Measurements from ENCODE around the gene FAF2.

DNA sequence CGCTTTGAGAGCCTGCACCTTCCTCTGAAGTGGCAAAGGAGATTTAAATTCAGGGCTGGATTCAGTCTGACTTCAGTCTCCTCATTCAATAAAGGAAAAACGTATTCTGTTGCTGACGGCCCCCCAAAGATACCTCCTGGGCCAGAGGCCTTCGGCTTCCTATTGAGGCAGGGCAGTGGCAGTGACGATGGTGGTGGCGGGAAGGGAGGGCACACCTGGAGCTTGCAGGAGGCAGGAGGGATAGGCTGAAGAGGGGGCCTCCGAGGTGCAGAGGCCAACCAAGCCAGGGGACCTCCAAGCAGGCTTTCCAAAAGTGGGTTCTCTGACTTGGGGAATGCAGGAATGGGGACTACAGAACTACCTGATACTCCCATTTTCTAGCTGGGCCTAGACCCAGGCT, 73.1 kb downstream of the FAF2 start:
- TF ChIP-seq, protein P1, sequence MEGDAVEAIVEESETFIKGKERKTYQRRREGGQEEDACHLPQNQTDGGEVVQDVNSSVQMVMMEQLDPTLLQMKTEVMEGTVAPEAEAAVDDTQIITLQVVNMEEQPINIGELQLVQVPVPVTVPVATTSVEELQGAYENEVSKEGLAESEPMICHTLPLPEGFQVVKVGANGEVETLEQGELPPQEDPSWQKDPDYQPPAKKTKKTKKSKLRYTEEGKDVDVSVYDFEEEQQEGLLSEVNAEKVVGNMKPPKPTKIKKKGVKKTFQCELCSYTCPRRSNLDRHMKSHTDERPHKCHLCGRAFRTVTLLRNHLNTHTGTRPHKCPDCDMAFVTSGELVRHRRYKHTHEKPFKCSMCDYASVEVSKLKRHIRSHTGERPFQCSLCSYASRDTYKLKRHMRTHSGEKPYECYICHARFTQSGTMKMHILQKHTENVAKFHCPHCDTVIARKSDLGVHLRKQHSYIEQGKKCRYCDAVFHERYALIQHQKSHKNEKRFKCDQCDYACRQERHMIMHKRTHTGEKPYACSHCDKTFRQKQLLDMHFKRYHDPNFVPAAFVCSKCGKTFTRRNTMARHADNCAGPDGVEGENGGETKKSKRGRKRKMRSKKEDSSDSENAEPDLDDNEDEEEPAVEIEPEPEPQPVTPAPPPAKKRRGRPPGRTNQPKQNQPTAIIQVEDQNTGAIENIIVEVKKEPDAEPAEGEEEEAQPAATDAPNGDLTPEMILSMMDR (IDR thresholded peaks at IDR 0.05): no peak
- TF ChIP-seq POLR2A (IDR thresholded peaks at IDR 0.05; ENCODE audit: low read depth) (no peak), POLR2AphosphoS5 (IDR thresholded peaks at IDR 0.05) (no peak), EP300 (IDR thresholded peaks at IDR 0.05) (no peak)
